OCI-LY1 (cell line): ENCODE results near the gene MRGPRF.

ENCODE experiments used
- EZH2 ChIP-seq: fragments of 200-600 bp; sonication (generic), shearing (Covaris generic); IDR thresholded peaks from 2 replicates; pipeline ENCODE4 v1.8.0; 2017; ENCODE audit warnings: borderline replicate concordance, mixed run types, mild to moderate bottlenecking, antibody characterized with exemption, low read length, moderate library complexity, mixed read lengths
- TF ChIP-seq, protein P1 (sequence below): fragments of 200-600 bp; sonication (generic), shearing (Covaris generic); IDR thresholded peaks from 2 replicates; pipeline ENCODE4 v1.5.1; 2017; ENCODE audit warnings: mild to moderate bottlenecking, antibody characterized with exemption, low read length, moderate library complexity, mixed read lengths

DNA sequence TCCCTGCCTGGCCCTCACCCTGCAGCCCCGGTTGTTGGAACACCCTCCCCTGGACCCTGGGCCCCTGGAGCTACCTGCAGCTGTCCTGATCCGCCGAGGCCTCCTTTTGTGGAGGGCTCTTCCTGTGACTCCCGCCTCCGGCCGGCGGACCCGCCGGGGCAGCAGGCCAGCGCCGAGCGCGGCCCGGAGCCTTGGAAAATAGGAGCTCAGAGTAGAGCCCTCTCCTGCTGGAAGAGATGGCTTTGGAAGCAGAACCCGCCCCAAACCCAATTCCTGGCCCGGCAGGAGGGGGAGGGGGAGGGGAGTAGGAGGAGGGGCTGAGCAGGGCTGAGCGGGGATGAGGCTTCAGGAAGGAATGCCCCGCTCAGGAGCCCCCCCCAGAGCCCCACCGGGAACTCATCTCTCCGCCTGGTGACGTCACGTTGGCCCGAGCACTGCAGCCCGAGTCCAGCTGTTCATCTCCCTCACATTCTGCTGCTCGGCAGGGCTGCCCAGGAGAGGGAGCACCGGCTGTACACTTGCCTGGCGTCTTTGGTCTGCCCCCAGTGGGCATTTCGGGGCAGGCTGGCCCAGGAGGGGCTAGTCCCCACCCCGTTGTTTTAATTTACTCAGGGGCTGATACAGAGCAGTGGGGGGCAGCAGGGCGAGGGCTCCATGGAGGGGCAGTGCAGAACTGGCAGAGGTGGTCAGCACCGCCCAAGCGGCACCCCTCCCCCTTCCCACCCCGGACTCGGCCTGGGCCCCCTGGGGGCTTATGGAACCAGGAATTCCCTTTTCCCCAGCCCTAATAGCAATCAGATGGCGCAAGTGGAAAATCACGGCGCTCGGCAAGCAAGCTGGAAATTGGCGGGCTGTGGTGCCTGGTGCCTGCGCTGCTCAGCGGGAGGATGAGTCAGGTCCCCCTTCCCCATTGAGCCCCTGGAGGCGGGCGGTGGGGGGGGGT lies at the start of gene MRGPRF:
- TF ChIP-seq, protein P1, sequence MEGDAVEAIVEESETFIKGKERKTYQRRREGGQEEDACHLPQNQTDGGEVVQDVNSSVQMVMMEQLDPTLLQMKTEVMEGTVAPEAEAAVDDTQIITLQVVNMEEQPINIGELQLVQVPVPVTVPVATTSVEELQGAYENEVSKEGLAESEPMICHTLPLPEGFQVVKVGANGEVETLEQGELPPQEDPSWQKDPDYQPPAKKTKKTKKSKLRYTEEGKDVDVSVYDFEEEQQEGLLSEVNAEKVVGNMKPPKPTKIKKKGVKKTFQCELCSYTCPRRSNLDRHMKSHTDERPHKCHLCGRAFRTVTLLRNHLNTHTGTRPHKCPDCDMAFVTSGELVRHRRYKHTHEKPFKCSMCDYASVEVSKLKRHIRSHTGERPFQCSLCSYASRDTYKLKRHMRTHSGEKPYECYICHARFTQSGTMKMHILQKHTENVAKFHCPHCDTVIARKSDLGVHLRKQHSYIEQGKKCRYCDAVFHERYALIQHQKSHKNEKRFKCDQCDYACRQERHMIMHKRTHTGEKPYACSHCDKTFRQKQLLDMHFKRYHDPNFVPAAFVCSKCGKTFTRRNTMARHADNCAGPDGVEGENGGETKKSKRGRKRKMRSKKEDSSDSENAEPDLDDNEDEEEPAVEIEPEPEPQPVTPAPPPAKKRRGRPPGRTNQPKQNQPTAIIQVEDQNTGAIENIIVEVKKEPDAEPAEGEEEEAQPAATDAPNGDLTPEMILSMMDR, result no peak
- TF ChIP-seq EZH2, result no peak
